Choroid plexus epithelial cell (primary cell): ENCODE measurements around the gene SRL.

Experiments used
- DNase-seq: peaks from one replicate; pipeline ENCODE4 v3.0.0-alpha.2; 2010; ENCODE audit warnings: low read depth
- H3K4me3 ChIP-seq: 2 replicates; pipeline ENCODE4 v1.5.1; 2011; ENCODE audit warnings: low read depth, mild to moderate bottlenecking, control low read depth, low read length, moderate library complexity
- TF ChIP-seq, protein P1 (sequence below): conservative IDR thresholded peaks from 2 replicates; pipeline ENCODE4 v1.5.1; 2011; ENCODE audit warnings: low read depth, mild to moderate bottlenecking, control low read depth, inconsistent platforms, low read length, moderate library complexity

SRL gene

DNA sequence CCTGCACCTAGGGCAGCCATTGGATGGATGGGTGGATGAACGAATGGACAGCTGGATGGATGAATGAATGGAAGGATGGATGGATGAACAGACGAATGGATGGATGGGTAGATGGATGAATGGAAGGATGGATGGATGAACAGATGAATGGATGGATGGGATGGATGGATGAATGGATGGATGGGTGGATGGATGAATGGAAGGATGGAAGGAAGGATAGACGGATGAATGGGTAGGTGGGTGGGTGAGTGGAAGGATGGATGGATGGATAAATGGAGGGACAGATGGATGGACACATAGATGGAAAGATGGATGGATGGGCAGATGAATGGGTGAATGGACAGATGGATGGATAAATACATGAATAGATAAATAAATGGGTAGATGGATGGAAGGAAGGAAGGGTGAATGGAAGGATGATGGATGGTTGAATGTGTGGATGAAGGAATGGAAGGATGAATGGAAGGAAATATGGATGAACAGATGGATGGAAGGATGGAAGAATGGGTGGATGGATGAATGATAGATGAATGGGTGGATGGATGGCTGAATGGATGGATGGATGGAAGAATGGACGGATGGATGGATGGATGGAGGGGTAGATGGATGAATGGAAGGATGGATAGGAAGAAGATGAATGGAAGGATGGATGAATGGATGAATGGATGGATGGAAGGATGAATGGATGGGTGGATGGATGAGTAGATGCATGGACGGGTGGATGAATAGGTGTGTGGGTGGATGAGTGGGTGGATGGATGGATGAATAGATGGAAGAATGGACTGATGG is 15.4 kb downstream of the SRL start:
- DNase-seq = no peak
- TF ChIP-seq, protein P1, sequence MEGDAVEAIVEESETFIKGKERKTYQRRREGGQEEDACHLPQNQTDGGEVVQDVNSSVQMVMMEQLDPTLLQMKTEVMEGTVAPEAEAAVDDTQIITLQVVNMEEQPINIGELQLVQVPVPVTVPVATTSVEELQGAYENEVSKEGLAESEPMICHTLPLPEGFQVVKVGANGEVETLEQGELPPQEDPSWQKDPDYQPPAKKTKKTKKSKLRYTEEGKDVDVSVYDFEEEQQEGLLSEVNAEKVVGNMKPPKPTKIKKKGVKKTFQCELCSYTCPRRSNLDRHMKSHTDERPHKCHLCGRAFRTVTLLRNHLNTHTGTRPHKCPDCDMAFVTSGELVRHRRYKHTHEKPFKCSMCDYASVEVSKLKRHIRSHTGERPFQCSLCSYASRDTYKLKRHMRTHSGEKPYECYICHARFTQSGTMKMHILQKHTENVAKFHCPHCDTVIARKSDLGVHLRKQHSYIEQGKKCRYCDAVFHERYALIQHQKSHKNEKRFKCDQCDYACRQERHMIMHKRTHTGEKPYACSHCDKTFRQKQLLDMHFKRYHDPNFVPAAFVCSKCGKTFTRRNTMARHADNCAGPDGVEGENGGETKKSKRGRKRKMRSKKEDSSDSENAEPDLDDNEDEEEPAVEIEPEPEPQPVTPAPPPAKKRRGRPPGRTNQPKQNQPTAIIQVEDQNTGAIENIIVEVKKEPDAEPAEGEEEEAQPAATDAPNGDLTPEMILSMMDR = no peak
- H3K4me3 ChIP-seq = no peak overlapping the region

DNA sequence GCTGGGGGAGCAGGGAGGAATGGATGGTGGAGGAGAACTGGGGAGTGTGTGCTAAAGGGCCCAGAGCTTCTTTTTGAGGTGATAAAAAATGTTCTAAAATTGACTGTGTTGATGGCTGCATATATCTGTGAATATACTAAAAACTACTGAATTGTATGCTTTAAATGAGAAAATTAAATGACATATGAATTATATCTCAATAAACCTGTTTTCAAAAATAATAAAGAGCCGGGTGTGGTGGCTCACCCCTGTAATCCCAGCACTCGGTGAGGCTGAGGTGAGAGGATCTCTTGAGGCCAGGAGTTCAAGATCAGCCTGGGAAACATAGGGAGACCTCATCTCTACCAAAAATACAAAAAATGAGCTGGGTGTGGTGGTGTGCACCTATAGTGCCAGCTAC is 16.8 kb downstream of the SRL start:
- no peak for DNase-seq
- H3K4me3 ChIP-seq = no peak overlapping the region
- TF ChIP-seq, protein P1 = no peak

DNA sequence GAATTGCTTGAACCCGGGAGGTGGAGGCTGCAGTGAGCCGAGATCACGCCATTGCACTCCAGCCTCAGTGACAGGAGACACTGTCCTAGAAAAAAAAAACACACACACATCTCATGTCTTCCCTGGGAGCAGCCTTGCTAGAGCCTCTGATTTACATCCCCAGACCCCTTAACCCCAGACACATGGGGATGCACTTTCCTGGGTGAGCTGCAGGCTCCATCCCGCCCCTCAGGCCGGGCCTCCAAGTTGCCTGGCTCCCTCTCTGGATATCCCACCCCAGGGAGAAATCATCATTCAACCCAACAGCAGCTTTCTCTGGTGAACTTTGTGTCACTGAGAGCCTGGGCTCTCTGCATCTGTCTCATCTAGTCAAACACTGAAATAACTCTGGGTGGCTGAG is 21.5 kb downstream of the SRL start:
- DNase-seq = no peak
- no peak overlapping the region for H3K4me3 ChIP-seq
- TF ChIP-seq, protein P1 = no peak

- peak; percentile 37 for DNase-seq
- no peak overlapping the region for H3K4me3 ChIP-seq
- TF ChIP-seq, protein P1 = no peak
Measured at GRCh38 chr16:4218202-4218601, 23.7 kb downstream of the SRL start.

DNA sequence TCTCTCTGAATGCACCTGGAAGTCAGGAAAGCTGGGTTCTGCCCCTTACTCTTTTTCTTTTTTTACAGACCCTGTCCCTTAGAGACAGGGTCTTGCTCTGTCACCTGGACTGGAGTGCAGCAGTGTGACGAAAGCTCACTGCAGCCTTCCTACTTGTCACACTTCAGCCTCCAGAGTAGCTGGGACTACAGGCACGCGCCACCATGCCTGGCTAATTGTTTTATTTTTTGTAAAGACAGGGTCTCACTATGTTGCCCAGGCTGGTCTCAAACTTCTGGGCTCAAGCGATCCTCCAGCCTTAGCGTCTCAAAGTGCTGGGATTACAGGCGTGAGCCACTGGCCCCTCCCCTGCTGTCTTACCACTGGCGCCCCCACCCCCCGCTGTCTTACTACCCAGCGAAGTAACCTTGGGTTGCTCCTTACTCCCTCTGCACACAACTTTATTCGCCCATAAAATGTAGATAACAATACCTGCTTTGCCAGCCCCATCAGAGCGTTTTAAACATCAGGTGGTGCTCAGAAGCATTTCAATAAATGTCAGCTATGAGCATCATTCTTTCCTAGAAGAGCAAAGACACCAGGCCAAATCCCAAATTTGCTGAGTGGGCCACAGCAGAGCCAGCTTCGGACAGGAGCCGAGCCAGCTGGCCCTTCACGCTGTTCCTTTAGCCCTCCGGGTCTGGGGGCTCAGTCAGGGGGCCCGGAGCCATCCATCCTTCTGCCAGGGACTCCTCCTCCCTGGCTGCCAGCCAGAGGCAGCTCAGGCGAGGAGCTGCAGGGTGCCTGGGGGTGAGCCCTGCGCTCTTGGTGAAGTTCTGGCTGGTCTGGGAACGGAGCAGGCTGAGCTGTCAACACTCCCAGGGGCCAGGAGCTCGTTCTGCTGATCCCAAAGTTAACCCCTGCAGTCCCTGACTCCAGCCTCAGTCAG is 24.4 kb downstream of the SRL start:
- TF ChIP-seq, protein P1 = no peak
- DNase-seq = peak; percentile 82

GRCh38 chr16:4216596-4216995 is 25.3 kb downstream of the SRL start:
- peak; percentile 19 for DNase-seq
- no peak overlapping the region for H3K4me3 ChIP-seq
- TF ChIP-seq, protein P1 = no peak

More for the DNA sequence above, 24.4 kb downstream of the SRL start:
- H3K4me3 ChIP-seq = no peak overlapping the region
